Fibroblast of the aortic adventitia (primary cell): Measurements from ENCODE around the gene PTGES3L. TPM values are rescaled to one million over a fixed set of nuclear protein-coding genes. Genes with fewer than 3 reads are reported as not detected.

ENCODE experiments used
- DNase-seq: peaks from one replicate; pipeline ENCODE4 v3.0.0-alpha.2; 2010; ENCODE audit warnings: low read depth
- H3K4me3 ChIP-seq: 2 replicates; pipeline ENCODE4 v1.5.1; 2011; ENCODE audit warnings: low read depth, mild to moderate bottlenecking, control low read depth, low read length, moderate library complexity
- CTCF ChIP-seq: IDR thresholded peaks from 2 replicates; pipeline ENCODE4 v1.5.1; 2011; ENCODE audit warnings: mild to moderate bottlenecking, low read length, control low read depth, inconsistent platforms; ENCODE audit not compliant: insufficient read depth
- total RNA-seq: library from RNA; depleted of rRNA; stranded (reverse); fragments of >200 nt; gene quantifications from 2 replicates; pipeline ENCODE4 v1.2.3, GENCODE V29; 2012; ENCODE audit warnings: low replicate concordance

PTGES3L gene
- total RNA-seq, 1 donor = 0.18 TPM

- DNase-seq = peak; percentile 95
- peak; percentile 85 for TF ChIP-seq CTCF
- peak within 1 kb of the TSS; percentile 69 for H3K4me3 ChIP-seq
Observed at GRCh38 chr17:43024407-43025289, 44.8 kb upstream of the PTGES3L start, which contains the start of gene RND2. RND2 (plus strand) TSS chr17:43025231; CDS start chr17:43025348, 117 bp downstream.

GRCh38 chr17:43021741-43022512 is 42.0 kb upstream of the PTGES3L start, which contains the start of gene VAT1:
VAT1 (minus strand) TSS chr17:43022385; CDS start chr17:43022322, 63 bp downstream.
- peak; percentile 73 for DNase-seq

GRCh38 chr17:43020789-43021740 is 41.2 kb upstream of the PTGES3L start:
- TF ChIP-seq CTCF = no peak
- peak; percentile 88 for DNase-seq
- peak overlapping the region; percentile 99 for H3K4me3 ChIP-seq

More at GRCh38 chr17:43021741-43022512, 42.0 kb upstream of the PTGES3L start, which contains the start of gene VAT1:
- TF ChIP-seq CTCF = no peak
- H3K4me3 ChIP-seq = peak within 1 kb of the TSS; percentile 99

- TF ChIP-seq CTCF = no peak
- H3K4me3 ChIP-seq = peak overlapping the region; percentile 63
- peak; percentile 54 for DNase-seq
Observed at GRCh38 chr17:43020030-43020621, 40.2 kb upstream of the PTGES3L start.

GRCh38 chr17:43019418-43019817 is 39.5 kb upstream of the PTGES3L start:
- DNase-seq = peak; percentile 55
- no peak for TF ChIP-seq CTCF
- peak overlapping the region; percentile 63 for H3K4me3 ChIP-seq

GRCh38 chr17:43018932-43019331 is 39.1 kb upstream of the PTGES3L start:
- DNase-seq = peak; percentile 35
- no peak for TF ChIP-seq CTCF
- H3K4me3 ChIP-seq = peak overlapping the region; percentile 36
